ENCODE measurements around the gene RASAL1.

RASAL1 gene

GRCh38 chr12:113130457-113131135 lies 5.0 kb downstream of the RASAL1 start:
- in situ Hi-C loops (cut with HindIII; ENCODE audit: low sequenced_read_pairs): no loop called here
- DNase-seq (ENCODE audit: low read depth, low spot score): no peak
- H3K4me3 ChIP-seq (ENCODE audit: low read depth, low read length): no peak overlapping the region
- peak; percentile 13 for TF ChIP-seq CTCF (IDR thresholded peaks at IDR 0.05; ENCODE audit: low read depth, low read length)

DNA sequence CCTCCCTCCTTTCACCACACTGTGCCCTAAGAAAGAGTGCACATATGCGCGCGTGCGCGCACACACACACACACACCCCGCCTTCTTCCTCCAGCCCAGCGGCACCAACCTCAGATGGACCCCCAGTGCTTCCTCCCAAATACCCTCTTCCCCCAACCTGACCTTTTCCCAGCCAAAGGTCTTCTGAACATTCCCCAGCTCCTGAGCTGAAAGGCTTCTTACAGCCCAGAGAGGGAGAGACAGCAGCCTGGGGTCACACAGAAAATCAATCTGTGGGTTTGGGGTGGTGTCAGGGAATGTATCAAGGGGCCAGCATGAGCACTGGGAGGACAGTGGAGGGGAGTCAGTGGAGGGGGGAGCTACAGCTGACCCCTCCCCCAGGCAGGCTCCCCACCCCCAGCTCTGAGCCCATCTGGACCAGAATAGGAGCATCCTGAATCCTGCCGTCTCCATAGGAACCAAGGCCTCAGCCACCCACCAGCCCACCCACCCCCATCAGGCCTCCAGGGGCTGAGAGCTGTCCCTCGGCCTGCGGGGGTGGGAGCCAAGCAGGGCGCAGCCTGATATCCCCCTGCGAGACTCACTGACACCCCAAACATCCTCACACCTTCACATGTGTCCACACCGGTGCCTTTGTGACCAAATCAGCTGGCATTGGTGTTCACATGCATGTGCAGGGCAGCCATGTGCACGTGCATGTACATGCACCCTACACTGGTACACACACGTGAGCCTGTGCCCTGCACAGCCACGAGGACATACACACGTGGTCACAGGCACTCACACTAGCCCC lies 5.7 kb downstream of the RASAL1 start:
- in situ Hi-C loops (cut with HindIII; ENCODE audit: low sequenced_read_pairs): no loop called here
- TF ChIP-seq CTCF (IDR thresholded peaks at IDR 0.05; ENCODE audit: low read depth, low read length): no peak
- DNase-seq (ENCODE audit: low read depth, low spot score): no peak
- H3K4me3 ChIP-seq (ENCODE audit: low read depth, low read length): no peak overlapping the region

DNA sequence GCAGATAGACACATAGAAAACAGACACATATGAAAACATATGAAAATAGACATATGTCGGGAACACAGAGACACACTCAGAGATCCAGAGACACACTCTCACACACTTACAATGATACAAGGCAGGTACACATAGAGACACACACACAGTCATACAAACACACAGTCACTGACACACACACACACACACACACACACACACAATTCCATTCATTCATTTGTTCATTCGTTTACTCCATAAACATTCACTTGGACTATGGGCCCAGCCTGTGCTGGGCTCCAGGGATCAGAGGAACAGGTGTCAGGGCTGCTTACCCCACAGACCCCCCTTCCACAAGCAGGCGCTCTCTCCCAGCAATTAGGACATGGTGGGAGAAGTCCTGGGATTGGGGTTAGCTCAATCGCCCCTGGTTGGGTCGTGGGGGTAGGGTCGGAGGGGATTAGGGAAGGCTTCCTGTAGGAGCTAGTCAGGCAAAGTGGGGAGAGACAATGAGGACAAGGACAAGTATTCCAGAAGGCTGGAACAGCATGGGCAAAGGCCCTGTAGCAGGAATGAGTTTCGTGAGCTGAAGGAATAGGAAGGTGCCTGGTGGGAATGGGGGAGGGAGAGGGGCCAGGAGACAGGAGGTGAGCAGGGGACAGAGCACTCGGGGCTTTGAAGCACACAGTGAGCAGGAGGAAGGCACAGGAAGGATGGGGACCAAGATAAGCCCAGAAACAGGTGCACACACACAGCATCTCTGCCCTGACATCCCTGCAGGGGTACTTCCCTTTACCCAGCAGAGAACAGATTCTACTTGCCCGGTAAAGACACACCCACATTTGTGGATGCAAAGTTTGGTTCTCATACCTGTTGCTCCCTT lies 6.5 kb downstream of the RASAL1 start:
- in situ Hi-C loops (cut with HindIII; ENCODE audit: low sequenced_read_pairs): no loop called here
- TF ChIP-seq CTCF (IDR thresholded peaks at IDR 0.05; ENCODE audit: low read depth, low read length): no peak
- H3K4me3 ChIP-seq (ENCODE audit: low read depth, low read length): no peak overlapping the region
- DNase-seq (ENCODE audit: low read depth, low spot score): no peak

DNA sequence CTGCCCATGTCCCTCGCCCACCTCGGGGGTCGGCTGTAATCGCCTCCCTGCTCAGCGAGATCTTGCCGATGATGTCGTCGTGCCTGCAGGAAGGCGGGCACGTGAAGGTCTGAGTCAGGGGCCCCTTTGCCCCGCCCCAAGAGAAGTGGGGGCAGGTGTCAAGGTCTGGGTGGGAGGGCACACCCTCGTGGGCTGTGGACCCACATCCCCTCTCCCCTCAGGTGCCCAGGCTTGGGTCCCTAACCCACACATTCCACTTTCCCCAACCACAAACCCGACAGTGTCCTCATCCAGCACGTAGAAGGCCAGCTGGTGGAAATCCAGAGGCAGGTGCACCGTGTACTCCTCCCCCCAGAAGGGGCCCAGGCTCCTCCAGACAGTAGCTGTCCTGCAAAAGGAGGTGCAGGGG lies 7.8 kb downstream of the RASAL1 start:
- TF ChIP-seq CTCF (IDR thresholded peaks at IDR 0.05; ENCODE audit: low read depth, low read length): no peak
- in situ Hi-C loops (cut with HindIII; ENCODE audit: low sequenced_read_pairs): no loop called here
- H3K4me3 ChIP-seq (ENCODE audit: low read depth, low read length): no peak overlapping the region
- DNase-seq (ENCODE audit: low read depth, low spot score): no peak

DNA sequence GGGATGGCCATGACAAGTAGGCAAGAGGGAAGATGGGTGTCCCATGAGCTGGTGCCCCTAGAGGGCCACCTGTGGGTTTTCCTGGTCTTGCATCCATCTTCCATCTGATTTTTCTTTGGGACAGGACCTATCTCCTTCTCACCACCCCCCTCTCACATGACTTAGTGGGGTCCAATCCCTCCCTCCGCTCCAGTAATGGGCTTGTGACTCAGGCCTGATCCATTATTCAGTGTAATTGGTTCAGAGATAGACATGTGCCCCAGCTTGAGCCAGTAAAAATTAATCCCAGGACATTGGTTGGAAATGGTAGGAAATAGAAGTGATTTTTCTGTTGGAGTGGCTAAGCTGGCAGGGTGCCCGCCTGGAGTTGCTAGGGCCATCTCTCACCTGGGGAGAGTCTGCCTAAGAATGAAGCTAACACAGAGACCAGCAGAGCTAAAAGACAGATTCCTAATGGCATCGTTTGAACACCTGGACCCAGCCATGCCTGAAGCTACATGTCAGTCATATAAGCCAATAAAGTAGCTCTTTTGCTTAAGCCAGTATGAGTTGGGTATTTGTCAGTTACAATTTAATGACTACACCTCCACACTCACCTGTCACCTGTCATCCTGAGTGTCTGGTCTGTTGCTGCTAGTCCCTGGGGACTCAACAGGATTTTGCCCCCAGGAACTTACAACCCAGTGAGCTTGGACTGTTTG lies 14.7 kb downstream of the RASAL1 start:
- TF ChIP-seq CTCF (IDR thresholded peaks at IDR 0.05; ENCODE audit: low read depth, low read length): no peak
- no peak for DNase-seq (ENCODE audit: low read depth, low spot score)
- H3K4me3 ChIP-seq (ENCODE audit: low read depth, low read length): no peak overlapping the region
- in situ Hi-C loops (cut with HindIII; ENCODE audit: low sequenced_read_pairs): no loop called here

Measured in astrocyte of the spinal cord (primary cell).